HepG2 (cell line): Measurements from ENCODE around the gene ZFYVE28. TPM values are rescaled to one million over a fixed set of nuclear protein-coding genes. Genes with fewer than 3 reads are reported as not detected.

ENCODE experiments used
- ATAC-seq: fragments of 200-7000 bp; cut with Tn5 transposase; 3 replicates; pipeline ENCODE4 v1.9.1; 2020; ENCODE audit warnings: mild to moderate bottlenecking, moderate library complexity
- BruUV-seq: library from RNA; stranded (reverse); fragments of 400-500 nt; replicated peaks from 2 replicates; lab custom pipeline; 2021; lab: Mats Ljungman, UMichigan
- CTCF ChIA-PET: fragments of 300-600 bp; formaldehyde crosslinking; extraction: SDS; loops from one replicate; lab custom pipeline; 2021; ENCODE audit warnings: low total read pairs, inconsistent platforms, low intra/inter-chr PET ratio; lab: Yijun Ruan, JAX
- POLR2A ChIA-PET: fragments of 350-600 bp; sonication (Branson Sonifier 250); formaldehyde crosslinking; loops from one replicate; lab custom pipeline; 2020; ENCODE audit warnings: antibody characterized with exemption, inconsistent platforms; lab: Yijun Ruan, JAX
- DNase-seq: peaks from one replicate; pipeline ENCODE4 v3.0.0-alpha.2; 2015; ENCODE audit warnings: low spot score
- FAIRE-seq: peaks from 3 replicates; lab custom pipeline; 2011; peaks lifted over from hg19 to GRCh38; lab: Jason Lieb, UNC
- H2AFZ ChIP-seq: one replicate; pipeline ENCODE4 v1.6.1; 2011; ENCODE audit warnings: low read length, inconsistent platforms
- H3K27ac ChIP-seq: fragments of 300-600 bp; 3 replicates; pipeline ENCODE4 v1.8.0; 2011; ENCODE audit warnings: mixed run types, mild to moderate bottlenecking, mixed read lengths, low read length, inconsistent platforms; ENCODE audit not compliant: insufficient read depth; ENCODE audit errors: extremely low read length
- H3K27me3 ChIP-seq, 2 experiments: fragments of 200-600 bp in 1 of 2; 2 replicates in 1 of 2; 3 replicates in 1 of 2; pipeline versions ENCODE4 v1.6.0 to v1.8.0; 2011; ENCODE audit warnings: low read length in 2 of 2, mild to moderate bottlenecking in 2 of 2, moderate library complexity in 2 of 2, inconsistent platforms in 1 of 2; ENCODE audit not compliant: insufficient read depth in 2 of 2, control insufficient read depth in 1 of 2
- H3K36me3 ChIP-seq, 2 experiments: fragments of 200-600 bp in 1 of 2; replicated peaks in 1 of 2; 2 replicates in 1 of 2; 3 replicates in 1 of 2; pipeline versions ENCODE4 v1.5.1 to v1.8.0; 2011; ENCODE audit warnings: low read length in 2 of 2, inconsistent platforms in 1 of 2; ENCODE audit not compliant: insufficient read depth in 2 of 2, control insufficient read depth in 1 of 2
- H3K4me1 ChIP-seq: 2 replicates; pipeline ENCODE4 v1.5.1; 2012; ENCODE audit warnings: low read length, inconsistent platforms; ENCODE audit not compliant: insufficient read depth
- H3K4me2 ChIP-seq: 2 replicates; pipeline ENCODE4 v1.6.0; 2011; ENCODE audit warnings: low read depth, low read length, inconsistent platforms
- H3K4me3 ChIP-seq, 3 experiments: fragments of 200-600 bp in 1 of 3; sonication (generic), shearing (Covaris generic) in 1 of 3; replicated peaks in 1 of 3; 2 replicates each; pipeline ENCODE4 v1.5.1; 2011 to 2016; ENCODE audit warnings: low read length in 3 of 3, inconsistent platforms in 2 of 3, low read depth in 2 of 3, mild to moderate bottlenecking in 2 of 3, control low read depth in 1 of 3, mixed read lengths in 1 of 3; ENCODE audit not compliant: insufficient read depth in 1 of 3
- H3K79me2 ChIP-seq: one replicate; pipeline ENCODE4 v1.6.1; 2011; ENCODE audit warnings: low read length, inconsistent platforms; ENCODE audit not compliant: insufficient read depth
- H3K9ac ChIP-seq: 2 replicates; pipeline ENCODE4 v1.6.0; 2011; ENCODE audit warnings: mild to moderate bottlenecking, low read depth, low read length, inconsistent platforms; ENCODE audit not compliant: insufficient read depth
- H3K9me3 ChIP-seq: 2 replicates; pipeline ENCODE4 v1.5.1; 2012; ENCODE audit warnings: mild to moderate bottlenecking, low read length
- H4K20me1 ChIP-seq: 2 replicates; pipeline ENCODE4 v1.6.0; 2011; ENCODE audit warnings: inconsistent platforms, mild to moderate bottlenecking, low read length, moderate library complexity; ENCODE audit not compliant: insufficient read depth
- AHR ChIP-seq: IDR thresholded peaks from 2 replicates; pipeline ENCODE4 v1.6.1; 2018; ENCODE audit warnings: missing genetic modification reagents, missing compliant biosample characterization
- ARHGAP35 ChIP-seq: sonication (generic); formaldehyde crosslinking; IDR thresholded peaks from 2 replicates; pipeline ENCODE4 v1.9.0; 2022; ENCODE audit warnings: mild to moderate bottlenecking, inconsistent platforms, moderate library complexity, missing genetic modification reagents, borderline replicate concordance
- CENPT ChIP-seq: sonication (generic); formaldehyde crosslinking; IDR thresholded peaks from 2 replicates; pipeline ENCODE4 v1.8.0; 2022; ENCODE audit warnings: low read depth, mild to moderate bottlenecking, moderate library complexity, missing genetic modification reagents
- FOXC1 ChIP-seq: sonication (generic); formaldehyde crosslinking; IDR thresholded peaks from 2 replicates; pipeline ENCODE4 v1.8.0; 2022; ENCODE audit warnings: mild to moderate bottlenecking, missing genetic modification reagents, borderline replicate concordance
- JARID2 ChIP-seq: sonication (generic); formaldehyde crosslinking; IDR thresholded peaks from 2 replicates; pipeline ENCODE4 v1.8.1; 2023; ENCODE audit warnings: missing genetic modification reagents, inconsistent platforms; ENCODE audit not compliant: insufficient replicate concordance
- NAIF1 ChIP-seq: sonication (generic); formaldehyde crosslinking; IDR thresholded peaks from 2 replicates; pipeline ENCODE4 v1.5.0; 2020; ENCODE audit warnings: mild to moderate bottlenecking, missing genetic modification reagents, borderline replicate concordance
- NFKB2 ChIP-seq: sonication (generic); formaldehyde crosslinking; IDR thresholded peaks from 2 replicates; pipeline ENCODE4 v1.4.0; 2020; ENCODE audit warnings: missing genetic modification reagents, borderline replicate concordance
- POGZ ChIP-seq: sonication (generic); formaldehyde crosslinking; IDR thresholded peaks from 2 replicates; pipeline ENCODE4 v1.4.0; 2020; ENCODE audit warnings: mild to moderate bottlenecking, missing genetic modification reagents
- RFX3 ChIP-seq: IDR thresholded peaks from 2 replicates; pipeline ENCODE4 v1.6.1; 2016; ENCODE audit warnings: missing biosample characterization, missing genetic modification reagents
- STAT5B ChIP-seq: sonication (generic); formaldehyde crosslinking; IDR thresholded peaks from 2 replicates; pipeline ENCODE4 v1.4.0; 2020; ENCODE audit warnings: missing genetic modification reagents
- ZNF207 ChIP-seq: fragments of 450-650 bp; IDR thresholded peaks from 2 replicates; pipeline ENCODE4 v1.6.1; 2016; ENCODE audit warnings: antibody characterized with exemption, borderline replicate concordance
- ZNF460 ChIP-seq: sonication (generic); formaldehyde crosslinking; IDR thresholded peaks from 2 replicates; pipeline ENCODE4 v1.5.1; 2020; ENCODE audit warnings: missing genetic modification reagents, mild to moderate bottlenecking, borderline replicate concordance
- ZNF543 ChIP-seq: sonication (generic); formaldehyde crosslinking; IDR thresholded peaks from 2 replicates; pipeline ENCODE4 v1.4.0; 2020; ENCODE audit warnings: mild to moderate bottlenecking, missing genetic modification reagents
- ZNF552 ChIP-seq: sonication (generic); formaldehyde crosslinking; IDR thresholded peaks from 2 replicates; pipeline ENCODE4 v1.9.0; 2022; ENCODE audit warnings: missing genetic modification reagents, mild to moderate bottlenecking, borderline replicate concordance
- WGBS: methylation state at CpG from one replicate; pipeline ENCODE4 v1.1.6; 2017; ENCODE audit warnings: low lambda C conversion rate; 5-methylcytosine and 5-hydroxymethylcytosine counted together
- in situ Hi-C: cut with HindIII; loops from 2 replicates; pipeline ENCODE4 v1.10.0; 2017; ENCODE audit warnings: low pct_unique_long_range_greater_than_20kb; ENCODE audit not compliant: extremely low pct_ligation_motif_present
- intact Hi-C: fragments of 100-400 bp; cut with micrococcal nuclease; formaldehyde crosslinking; loops from one replicate; pipeline ENCODE4 v1.10.0; 2022; ENCODE audit not compliant: unreplicated experiment
- polyA plus RNA-seq, 8 experiments: library from polyadenylated mRNA; depleted of rRNA in 3 of 8; stranded (reverse) in 7 of 8; unstranded in 1 of 8; fragments of >200 nt; fragmentation: Illumina TruSeq in 4 of 8; extraction: Trizol in 4 of 8; gene quantifications; 2 replicates each; pipeline versions ENCODE4 v1.2.1 to v1.2.3, GENCODE V29; 2011 to 2016; ENCODE audit warnings: low read depth in 4 of 8, missing spikeins in 1 of 8, mixed read lengths in 1 of 8; ENCODE audit not compliant: insufficient read depth in 1 of 8
- total RNA-seq, 5 experiments: library from RNA; depleted of rRNA; stranded (reverse); fragments of >200 nt; fragmentation: Illumina TruSeq; extraction: Trizol; gene quantifications; 2 replicates each; pipeline ENCODE4 v1.2.3, GENCODE V29; 2016; ENCODE audit warnings: low read depth in 1 of 5
- TF ChIP-seq, protein P1 (sequence below): sonication (generic); formaldehyde crosslinking; IDR thresholded peaks from 2 replicates; pipeline ENCODE4 v1.8.0; 2022; ENCODE audit warnings: low read depth, missing genetic modification reagents

ZFYVE28 gene
- total and polyA plus RNA-seq, 2 of the 13 experiments (the other 11 are each of a cell fraction or from before 2014, with no cell fraction given), result 0.12 to 0.22 TPM

DNA sequence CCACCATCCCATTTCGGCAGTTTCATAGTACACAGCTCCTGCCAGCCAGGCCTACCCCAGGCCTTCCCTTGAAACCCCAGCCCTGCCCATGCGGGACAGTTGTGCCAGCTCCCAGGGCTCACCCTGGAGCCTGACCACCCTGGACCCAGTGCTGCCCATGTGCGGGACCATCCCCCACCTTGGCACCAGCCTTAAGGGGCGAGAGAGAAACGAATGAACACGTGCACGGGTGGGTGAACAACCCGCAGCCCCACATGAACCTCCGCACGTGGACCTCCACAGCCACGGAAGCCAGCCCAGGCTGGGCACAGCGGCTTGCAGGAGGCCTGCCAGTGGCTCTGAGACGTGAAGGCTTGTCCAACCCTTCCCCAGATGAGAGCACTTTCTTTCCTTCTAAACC is 80.5 kb downstream of the ZFYVE28 start:
- H3K9me3 ChIP-seq, result no peaks in the 10 kb centered on the region
- FAIRE-seq (no peak), ATAC-seq (no peak), DNase-seq (no peak)
- POLR2A ChIA-PET, result no interaction called here
- H3K36me3 ChIP-seq, result no peaks in the 10 kb centered on the region
- in situ Hi-C loops (no loop called here), intact Hi-C loops (no loop called here)
- H4K20me1 ChIP-seq, result no peaks in the 10 kb centered on the region
- no peak overlapping the region for H3K9ac ChIP-seq
- WGBS, result 52% methylated on average over 7 of the region's 13 CpGs
- no peak overlapping the region for H3K4me3 ChIP-seq
- CTCF ChIA-PET, result no interaction called here
- no peak overlapping the region for H3K4me2 ChIP-seq
- peaks cover 7 to 12% of the 10 kb centered on the region in 2 experiments for H3K27me3 ChIP-seq
- H3K4me1 ChIP-seq, result no peaks in the 10 kb centered on the region
- no peak overlapping the region for H2AFZ ChIP-seq
- H3K79me2 ChIP-seq, result no peaks in the 10 kb centered on the region
- no TSS peak for BruUV-seq
- TF ChIP-seq FOXC1 (CRISPR knock-in tag), result no peak
- no peak for TF ChIP-seq CENPT
- TF ChIP-seq RFX3, result no peak
- no peak for TF ChIP-seq STAT5B
- TF ChIP-seq ZNF543 (CRISPR knock-in tag), result no peak
- no peak for TF ChIP-seq AHR (CRISPR knock-in tag)
- TF ChIP-seq ZNF460, result no peak
- TF ChIP-seq, protein P1, sequence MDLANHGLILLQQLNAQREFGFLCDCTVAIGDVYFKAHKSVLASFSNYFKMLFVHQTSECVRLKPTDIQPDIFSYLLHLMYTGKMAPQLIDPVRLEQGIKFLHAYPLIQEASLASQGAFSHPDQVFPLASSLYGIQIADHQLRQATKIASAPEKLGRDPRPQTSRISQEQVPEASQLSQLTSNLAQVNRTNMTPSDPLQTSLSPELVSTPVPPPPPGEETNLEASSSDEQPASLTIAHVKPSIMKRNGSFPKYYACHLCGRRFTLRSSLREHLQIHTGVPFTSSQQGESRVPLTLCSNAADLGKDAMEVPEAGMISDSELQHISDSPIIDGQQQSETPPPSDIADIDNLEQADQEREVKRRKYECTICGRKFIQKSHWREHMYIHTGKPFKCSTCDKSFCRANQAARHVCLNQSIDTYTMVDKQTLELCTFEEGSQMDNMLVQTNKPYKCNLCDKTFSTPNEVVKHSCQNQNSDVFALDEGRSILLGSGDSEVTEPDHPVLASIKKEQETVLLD, result no peak
- TF ChIP-seq ZNF207, result no peak
- TF ChIP-seq ZNF552 (CRISPR knock-in tag), result no peak
- no peak for TF ChIP-seq ARHGAP35 (CRISPR knock-in tag)
- no peak for TF ChIP-seq NAIF1
- no peak for TF ChIP-seq NFKB2 (CRISPR knock-in tag)
- no peak for TF ChIP-seq POGZ
- no peak for TF ChIP-seq JARID2 (CRISPR knock-in tag)
- no peak overlapping the region for H3K27ac ChIP-seq
